SU-DHL-6 (cell line): Measurements from ENCODE around the gene DNAJC18.
"Not testable (repeated sequence)": the region's sequence is repeated elsewhere in the genome, so short reads cannot be mapped to it uniquely, and the experiment has no call there.

Experiments
- H2AFZ ChIP-seq: fragments of 200-600 bp; sonication (generic); 2 replicates; pipeline ENCODE4 v1.6.1; 2014; ENCODE audit warnings: low read depth, mild to moderate bottlenecking, moderate library complexity, mixed read lengths, antibody characterized with exemption, low read length; ENCODE audit not compliant: severe bottlenecking
- H3F3A ChIP-seq: fragments of 200-600 bp; shearing (Covaris generic); 2 replicates; pipeline ENCODE4 v1.6.0; 2016; ENCODE audit warnings: antibody characterized with exemption, mild to moderate bottlenecking; ENCODE audit not compliant: insufficient read depth
- H3K27ac ChIP-seq: fragments of 200-600 bp; sonication (generic); 2 replicates; pipeline ENCODE4 v1.5.1; 2016; ENCODE audit warnings: low read depth, mild to moderate bottlenecking, low read length, moderate library complexity, mixed read lengths
- H3K27me3 ChIP-seq: fragments of 200-600 bp; sonication (generic), shearing (Covaris generic); 2 replicates; pipeline ENCODE4 v1.6.0; 2014; ENCODE audit warnings: mild to moderate bottlenecking, low read length
- H3K36me3 ChIP-seq: fragments of 200-600 bp; sonication (generic); 2 replicates; pipeline ENCODE4 v1.6.1; 2014; ENCODE audit warnings: mild to moderate bottlenecking, low read length, mixed read lengths
- H3K4me2 ChIP-seq: fragments of 300-600, 200-600 bp; shearing (Covaris generic), sonication (generic); 2 replicates; pipeline ENCODE4 v1.6.0; 2014; ENCODE audit warnings: low read length, low read depth, mild to moderate bottlenecking; ENCODE audit not compliant: poor library complexity, severe bottlenecking
- H3K4me3 ChIP-seq: fragments of 200-600 bp; sonication (generic); 2 replicates; pipeline ENCODE4 v1.5.1; 2014; ENCODE audit warnings: antibody characterized with exemption, low read length, mild to moderate bottlenecking, mixed read lengths; ENCODE audit not compliant: insufficient read depth, poor library complexity, severe bottlenecking
- H3K79me2 ChIP-seq: fragments of 200-600 bp; sonication (generic); 2 replicates; pipeline ENCODE4 v1.6.1; 2014; ENCODE audit warnings: mild to moderate bottlenecking, low read length, moderate library complexity; ENCODE audit not compliant: insufficient read depth
- H3K9ac ChIP-seq: fragments of 200-600 bp; sonication (generic); 2 replicates; pipeline ENCODE4 v1.7.0; 2014; ENCODE audit warnings: mild to moderate bottlenecking, low read length
- H3K9me2 ChIP-seq: fragments of 200-600 bp; sonication (generic); replicated peaks from 2 replicates; pipeline ENCODE4 v1.6.1; 2014; ENCODE audit warnings: low read length; ENCODE audit not compliant: insufficient read depth
- H3K9me3 ChIP-seq: fragments of 200-600 bp; sonication (generic); 2 replicates; pipeline ENCODE4 v1.6.1; 2014; ENCODE audit warnings: low read length, mixed read lengths; ENCODE audit not compliant: insufficient read depth
- H4K20me1 ChIP-seq: fragments of 200-600 bp; sonication (generic); 2 replicates; pipeline ENCODE4 v1.6.1; 2014; ENCODE audit warnings: low read depth, mild to moderate bottlenecking, antibody characterized with exemption, low read length, moderate library complexity, mixed read lengths
- CTCF ChIP-seq: fragments of 200-600 bp; sonication (generic); IDR thresholded peaks from one replicate; pipeline ENCODE4 v1.5.1; 2017; ENCODE audit warnings: antibody characterized with exemption, mild to moderate bottlenecking, low read length, moderate library complexity; ENCODE audit not compliant: insufficient read depth, poor library complexity, severe bottlenecking
- EZH2phosphoT487 ChIP-seq: fragments of 200-600 bp; sonication (generic), shearing (Covaris generic); conservative IDR thresholded peaks from 2 replicates; pipeline ENCODE4 v1.6.1; 2018; ENCODE audit warnings: mild to moderate bottlenecking, antibody characterized with exemption, low read length, moderate library complexity, mixed read lengths

Gene DNAJC18

GRCh38 chr5:139388198-139388821, 51.0 kb downstream of the DNAJC18 start:
- Histone ChIP-seq H3K4me2 (peak overlapping the region; percentile 88), H3K27me3 (no peaks in the 10 kb centered on the region), H3K9me3 (no peaks in the 10 kb centered on the region), H4K20me1 (no peaks in the 10 kb centered on the region), H3K36me3 (no peaks in the 10 kb centered on the region), H3K4me3 (peak overlapping the region; percentile 60), H3K9ac (peak overlapping the region; percentile 77), H3F3A (peaks cover 57% of the 10 kb centered on the region), H3K9me2 (no peaks in the 10 kb centered on the region), H3K27ac (peak overlapping the region; percentile 93), H3K79me2 (peaks cover 20% of the 10 kb centered on the region), H2AFZ (no peak overlapping the region)
- no peak for TF ChIP-seq CTCF
- TF ChIP-seq EZH2phosphoT487: no peak

GRCh38 chr5:139387611-139388197, 51.6 kb downstream of the DNAJC18 start:
- Histone ChIP-seq H3K79me2 (peaks cover 15% of the 10 kb centered on the region), H3K9ac (peak overlapping the region; percentile 77), H2AFZ (no peak overlapping the region), H4K20me1 (no peaks in the 10 kb centered on the region), H3K27me3 (no peaks in the 10 kb centered on the region), H3K36me3 (no peaks in the 10 kb centered on the region), H3K9me2 (no peaks in the 10 kb centered on the region), H3K4me3 (peak overlapping the region; percentile 60), H3K27ac (peak overlapping the region; percentile 93), H3F3A (peaks cover 54% of the 10 kb centered on the region), H3K4me2 (peak overlapping the region; percentile 88), H3K9me3 (no peaks in the 10 kb centered on the region)
- no peak for TF ChIP-seq CTCF
- no peak for TF ChIP-seq EZH2phosphoT487

DNA sequence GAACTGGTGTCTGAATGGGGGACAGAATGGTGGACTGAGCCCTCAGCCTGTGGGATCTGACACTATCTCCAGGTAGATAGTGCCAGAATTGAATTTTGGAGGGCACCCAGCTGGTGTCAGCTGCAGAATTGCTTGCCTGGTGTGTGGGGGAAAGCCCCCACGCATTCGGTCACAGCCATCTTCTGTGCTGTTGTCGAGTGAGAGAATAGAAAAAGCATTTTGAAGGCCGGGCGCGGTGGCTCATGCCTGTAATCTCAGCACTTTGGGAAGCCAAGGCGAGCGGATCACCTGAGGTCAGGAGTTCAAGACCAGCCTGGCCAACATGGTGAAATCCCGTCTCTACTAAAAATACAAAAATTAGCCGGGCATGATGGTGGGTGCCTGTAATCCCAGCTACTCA, 52.4 kb downstream of the DNAJC18 start:
- H3K9me3 ChIP-seq, H3K4me2 ChIP-seq, H2AFZ ChIP-seq, H3K9me2 ChIP-seq, H3K4me3 ChIP-seq, H3K9ac ChIP-seq, H3K27me3 ChIP-seq, H4K20me1 ChIP-seq, H3K36me3 ChIP-seq: not testable (repeated sequence)
- H3F3A ChIP-seq: peaks cover 54% of the 10 kb centered on the region
- H3K27ac ChIP-seq: peak overlapping the region; percentile 93; the same call in 1 of the 2 replicates
- H3K79me2 ChIP-seq: peaks cover 15% of the 10 kb centered on the region

DNA sequence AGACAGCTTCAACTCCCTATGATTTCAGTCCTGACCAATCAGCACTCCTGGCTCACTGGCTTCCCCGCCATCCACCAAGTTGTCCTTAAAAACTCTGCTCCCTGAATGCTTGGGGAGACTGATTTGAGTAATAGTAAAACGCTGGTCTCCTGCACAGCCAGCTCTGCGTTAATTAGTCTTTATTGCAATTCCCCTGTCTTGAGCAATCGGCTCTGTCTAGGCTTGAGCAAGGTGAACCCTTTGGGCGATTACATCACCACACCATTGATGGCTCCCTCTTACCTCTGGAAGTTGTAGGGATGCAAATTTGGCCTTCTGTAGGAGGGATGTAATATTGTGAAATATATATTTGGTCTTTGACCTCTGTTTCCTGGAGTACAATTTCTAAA, 53.3 kb downstream of the DNAJC18 start:
- Histone ChIP-seq H3K27ac (peak overlapping the region; percentile 50), H3K36me3 (no peaks in the 10 kb centered on the region), H3K9ac (no peak overlapping the region), H3K4me3 (no peak overlapping the region), H3K9me2 (no peaks in the 10 kb centered on the region), H3K9me3 (no peaks in the 10 kb centered on the region), H3K27me3 (no peaks in the 10 kb centered on the region), H2AFZ (no peak overlapping the region), H4K20me1 (no peaks in the 10 kb centered on the region), H3K4me2 (no peak overlapping the region), H3K79me2 (peaks cover 12% of the 10 kb centered on the region), H3F3A (peaks cover 54% of the 10 kb centered on the region)
- TF ChIP-seq CTCF (no peak), EZH2phosphoT487 (no peak)
